OCI-LY7 (cell line): ENCODE data around the gene ARFGEF3. TPM values are rescaled to one million over a fixed set of nuclear protein-coding genes. Genes with fewer than 3 reads are reported as not detected.

Experiments used
- BruUV-seq: library from RNA; stranded (reverse); fragments of 400-500 nt; replicated peaks from 2 replicates; lab custom pipeline; 2021; lab: Mats Ljungman, UMichigan
- CTCF ChIA-PET: fragments of 300-600 bp; sonication (Branson Sonifier 250); formaldehyde crosslinking; loops from one replicate; lab custom pipeline; 2022; ENCODE audit warnings: antibody characterized with exemption; ENCODE audit not compliant: unreplicated experiment; lab: Charles Lee
- POLR2A ChIA-PET: fragments of 300-600 bp; sonication (Branson Sonifier 250); formaldehyde crosslinking; loops from one replicate; lab custom pipeline; 2022; ENCODE audit warnings: antibody characterized with exemption; lab: Charles Lee
- DNase-seq: peaks from one replicate; pipeline ENCODE4 v3.0.0-alpha.2; 2015; ENCODE audit warnings: low spot score
- H2AFZ ChIP-seq: fragments of 200-600 bp; sonication (generic), shearing (Covaris generic); 2 replicates; pipeline ENCODE4 v1.6.1; 2014; ENCODE audit warnings: mild to moderate bottlenecking, antibody characterized with exemption, low read length, moderate library complexity
- H3K27ac ChIP-seq: fragments of 200-600 bp; sonication (generic); 2 replicates; pipeline ENCODE4 v1.5.1; 2014; ENCODE audit warnings: mixed run types, low read depth, mild to moderate bottlenecking, moderate library complexity, low read length, inconsistent platforms; ENCODE audit not compliant: poor library complexity, severe bottlenecking
- H3K36me3 ChIP-seq: fragments of 200-600 bp; sonication (generic); 2 replicates; pipeline ENCODE4 v1.6.1; 2014; ENCODE audit warnings: mild to moderate bottlenecking, antibody characterized with exemption, low read length, moderate library complexity, mixed read lengths; ENCODE audit not compliant: insufficient read depth
- H3K4me1 ChIP-seq: fragments of 200-600 bp; sonication (generic); 2 replicates; pipeline ENCODE4 v1.5.1; 2014; ENCODE audit warnings: mild to moderate bottlenecking, low read length; ENCODE audit not compliant: insufficient read depth, poor library complexity, severe bottlenecking
- H3K4me2 ChIP-seq: fragments of 200-600 bp; sonication (generic); 2 replicates; pipeline ENCODE4 v1.6.1; 2014; ENCODE audit warnings: mild to moderate bottlenecking, low read length
- H3K4me3 ChIP-seq: fragments of 200-600 bp; sonication (generic); 2 replicates; pipeline ENCODE4 v1.5.1; 2014; ENCODE audit warnings: mild to moderate bottlenecking, low read depth, low read length; ENCODE audit not compliant: poor library complexity, severe bottlenecking
- H3K79me2 ChIP-seq: fragments of 200-600 bp; sonication (generic); 2 replicates; pipeline ENCODE4 v1.6.1; 2016; ENCODE audit warnings: low read depth, mild to moderate bottlenecking, low read length, moderate library complexity, mixed read lengths; ENCODE audit not compliant: insufficient read depth
- H3K9me2 ChIP-seq: fragments of 200-600 bp; sonication (generic); 2 replicates; pipeline ENCODE4 v1.6.1; 2016; ENCODE audit warnings: mild to moderate bottlenecking, low read length, mixed read lengths; ENCODE audit not compliant: insufficient read depth
- H3K9me3 ChIP-seq: fragments of 200-600 bp; sonication (generic); 2 replicates; pipeline ENCODE4 v1.6.1; 2014; ENCODE audit warnings: mild to moderate bottlenecking, mixed run types, low read length, mixed read lengths
- H4K20me1 ChIP-seq: fragments of 200-600 bp; sonication (generic); 2 replicates; pipeline ENCODE4 v1.6.1; 2014; ENCODE audit warnings: mild to moderate bottlenecking, antibody characterized with exemption, low read length, moderate library complexity, mixed read lengths; ENCODE audit not compliant: insufficient read depth
- CTCF ChIP-seq: fragments of 200-600 bp; sonication (generic); conservative IDR thresholded peaks from 2 replicates; pipeline ENCODE4 v1.5.1; 2014; ENCODE audit warnings: mild to moderate bottlenecking, antibody characterized with exemption, low read length, moderate library complexity, mixed read lengths
- EZH2phosphoT487 ChIP-seq: fragments of 200-600 bp; sonication (generic); IDR thresholded peaks from 2 replicates; pipeline ENCODE4 v1.6.1; 2018; ENCODE audit warnings: low read depth, borderline replicate concordance, mild to moderate bottlenecking, mixed run types, antibody characterized with exemption, low read length, moderate library complexity, mixed read lengths
- intact Hi-C: fragments of 100-400 bp; cut with micrococcal nuclease; formaldehyde crosslinking; loops from one replicate; pipeline ENCODE4 v1.10.0; 2022; ENCODE audit not compliant: unreplicated experiment
- total RNA-seq, 2 experiments: library from RNA; depleted of rRNA in 1 of 2; stranded (reverse); fragments of >200 nt in 1 of 2; shearing (Covaris generic) in 1 of 2; gene quantifications; 2 replicates each; pipeline ENCODE4 v1.2.3, GENCODE V29; 2014 to 2022

The ARFGEF3 gene
- total RNA-seq, 2 experiments from 2014 or later, result not detected

DNA sequence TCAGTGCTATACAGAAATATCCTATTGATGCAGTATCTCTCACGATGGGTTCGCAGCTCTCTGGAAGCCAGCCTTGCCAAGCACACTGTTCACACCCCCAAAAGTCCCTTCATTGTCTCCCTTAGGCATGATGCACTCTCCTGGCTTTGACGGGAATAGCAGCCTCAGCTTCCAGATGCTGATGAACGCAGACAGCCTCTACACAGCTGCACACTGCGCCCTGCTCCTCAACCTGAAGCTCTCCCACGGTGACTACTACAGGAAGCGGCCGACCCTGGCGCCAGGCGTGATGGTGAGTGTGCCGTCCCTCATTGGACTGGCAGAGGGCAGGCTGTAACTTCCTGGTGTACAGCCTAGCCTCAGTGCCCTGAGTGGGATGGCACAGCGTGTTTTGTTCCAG lies 116.6 kb downstream of the ARFGEF3 start:
- Histone ChIP-seq H3K9me3 (no peaks in the 10 kb centered on the region), H3K9me2 (no peaks in the 10 kb centered on the region), H2AFZ (no peak overlapping the region), H3K4me2 (no peak overlapping the region), H3K36me3 (no peaks in the 10 kb centered on the region), H3K27ac (no peak overlapping the region), H3K4me3 (no peak overlapping the region), H4K20me1 (no peaks in the 10 kb centered on the region), H3K4me1 (no peaks in the 10 kb centered on the region), H3K79me2 (no peaks in the 10 kb centered on the region)
- BruUV-seq, result no TSS peak
- ChIA-PET CTCF (no interaction called here), POLR2A (no interaction called here)
- DNase-seq, result no peak
- TF ChIP-seq CTCF (no peak), EZH2phosphoT487 (no peak)
- intact Hi-C loops, result no loop called here

DNA sequence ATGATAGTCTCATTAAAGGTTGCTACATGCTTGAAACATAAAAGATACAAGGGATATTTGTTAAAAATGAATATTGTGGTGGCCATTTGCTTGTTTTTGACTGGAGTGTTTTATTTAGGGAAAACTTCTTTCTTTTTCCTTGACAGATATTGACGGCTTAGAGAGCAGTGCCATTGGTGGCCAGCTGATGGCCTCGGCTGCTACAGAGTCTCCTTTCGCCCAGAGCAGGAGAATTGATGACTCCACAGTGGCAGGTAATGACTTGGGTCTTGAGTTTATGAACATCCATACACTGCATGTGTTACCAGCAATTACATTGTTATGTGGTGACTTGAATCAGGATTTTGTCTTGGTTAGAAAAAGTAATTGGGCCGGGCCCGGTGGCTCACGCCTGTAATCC lies 124.1 kb downstream of the ARFGEF3 start:
- H2AFZ ChIP-seq, result no peak overlapping the region
- no TSS peak for BruUV-seq
- H3K27ac ChIP-seq, result no peak overlapping the region
- no peaks in the 10 kb centered on the region for H3K36me3 ChIP-seq
- no peak overlapping the region for H3K4me2 ChIP-seq
- no peaks in the 10 kb centered on the region for H3K4me1 ChIP-seq
- ChIA-PET CTCF (no interaction called here), POLR2A (interaction anchor here (0.7 kb wide), 1 partner anchor 26 kb away, joined by 4 read pairs; no protein-coding TSS in a partner anchor)
- no peaks in the 10 kb centered on the region for H4K20me1 ChIP-seq
- no peaks in the 10 kb centered on the region for H3K9me2 ChIP-seq
- no peaks in the 10 kb centered on the region for H3K9me3 ChIP-seq
- DNase-seq, result no peak
- no peak overlapping the region for H3K4me3 ChIP-seq
- intact Hi-C loops, result loop anchor here (5.0 kb wide), 2 partner anchors 117 to 227 kb away; partner anchors contain the start of gene HEBP2
- TF ChIP-seq EZH2phosphoT487, result no peak
- no peak for TF ChIP-seq CTCF
- no peaks in the 10 kb centered on the region for H3K79me2 ChIP-seq

- no peak for TF ChIP-seq EZH2phosphoT487
- TF ChIP-seq CTCF, result no peak
Observed at GRCh38 chr6:138286698-138287097, 125.0 kb downstream of the ARFGEF3 start.

More at GRCh38 chr6:138286698-138287097, 125.0 kb downstream of the ARFGEF3 start:
- no peaks in the 10 kb centered on the region for H4K20me1 ChIP-seq
- no peak overlapping the region for H3K4me2 ChIP-seq
- no peaks in the 10 kb centered on the region for H3K79me2 ChIP-seq
- no peak overlapping the region for H3K4me3 ChIP-seq
- ChIA-PET POLR2A (interaction anchor here (0.6 to 0.7 kb wide), 2 partner anchors 249 to 1500 kb away, joined by 4 to 6 read pairs; no protein-coding TSS in a partner anchor), CTCF (no interaction called here)
- no peak for DNase-seq
- no peak overlapping the region for H2AFZ ChIP-seq
- H3K27ac ChIP-seq, result no peak overlapping the region
- BruUV-seq, result no TSS peak
- no peaks in the 10 kb centered on the region for H3K9me3 ChIP-seq
- H3K4me1 ChIP-seq, result no peaks in the 10 kb centered on the region
- intact Hi-C loops, result loop anchor here (1.0 to 5.0 kb wide), 3 partner anchors 116 to 226 kb away; partner anchors contain the start of gene HEBP2
- H3K36me3 ChIP-seq, result no peaks in the 10 kb centered on the region
- no peaks in the 10 kb centered on the region for H3K9me2 ChIP-seq
